ACC112 (cell line): ENCODE measurements around the gene POLRMT.
"Not testable (repeated sequence)": the region's sequence is repeated elsewhere in the genome, so short reads cannot be mapped to it uniquely, and the experiment has no call there.

Experiments
- H2AFZ ChIP-seq: fragments of 200-600 bp; sonication (generic); one replicate; pipeline ENCODE4 v1.6.0; 2017; ENCODE audit warnings: antibody characterized with exemption, low read length; ENCODE audit not compliant: unreplicated experiment
- H3K27ac ChIP-seq: fragments of 200-600 bp; sonication (generic); 2 replicates; pipeline ENCODE4 v1.5.1; 2014; ENCODE audit warnings: low read depth, mild to moderate bottlenecking, antibody characterized with exemption, low read length, moderate library complexity
- H3K27me3 ChIP-seq: fragments of 200-600 bp; sonication (generic); 2 replicates; pipeline ENCODE4 v1.6.1; 2014; ENCODE audit warnings: mild to moderate bottlenecking, antibody characterized with exemption, low read length, moderate library complexity, mixed read lengths; ENCODE audit not compliant: insufficient read depth
- H3K36me3 ChIP-seq: fragments of 200-600 bp; sonication (generic); 2 replicates; pipeline ENCODE4 v1.6.1; 2016; ENCODE audit warnings: mild to moderate bottlenecking, antibody characterized with exemption, low read length, moderate library complexity, mixed read lengths; ENCODE audit not compliant: insufficient read depth
- H3K4me1 ChIP-seq: fragments of 200-600 bp; sonication (generic); one replicate; pipeline ENCODE4 v1.6.1; 2016; ENCODE audit warnings: low read length, mixed read lengths; ENCODE audit not compliant: insufficient read depth, unreplicated experiment, control insufficient read depth
- H3K4me3 ChIP-seq: fragments of 200-600 bp; sonication (generic); 2 replicates; pipeline ENCODE4 v1.5.1; 2014; ENCODE audit warnings: mild to moderate bottlenecking, low read depth, low read length
- H3K79me2 ChIP-seq: fragments of 200-600 bp; sonication (generic); one replicate; pipeline ENCODE4 v1.6.0; 2016; ENCODE audit warnings: low read length; ENCODE audit not compliant: control insufficient read depth, unreplicated experiment, insufficient read depth

Gene POLRMT

GRCh38 chr19:607301-608154 is 25.8 kb downstream of the POLRMT start:
- Histone ChIP-seq H3K27ac (no peak overlapping the region), H3K36me3 (no peaks in the 10 kb centered on the region), H3K4me1 (peaks cover 18% of the 10 kb centered on the region), H3K27me3 (no peaks in the 10 kb centered on the region), H3K4me3 (no peak overlapping the region), H3K79me2 (no peaks in the 10 kb centered on the region), H2AFZ (no peak overlapping the region)

GRCh38 chr19:605061-605971 is 28.0 kb downstream of the POLRMT start:
- not testable (repeated sequence) for H3K27me3 ChIP-seq, H3K4me1 ChIP-seq, H3K4me3 ChIP-seq, H2AFZ ChIP-seq, H3K79me2 ChIP-seq, H3K36me3 ChIP-seq, H3K27ac ChIP-seq

- Histone ChIP-seq H3K4me1 (no peaks in the 10 kb centered on the region), H3K36me3 (no peaks in the 10 kb centered on the region), H3K27me3 (no peaks in the 10 kb centered on the region), H3K79me2 (no peaks in the 10 kb centered on the region), H2AFZ (no peak overlapping the region), H3K27ac (no peak overlapping the region), H3K4me3 (no peak overlapping the region)
Measured at GRCh38 chr19:604355-604754, 29.0 kb downstream of the POLRMT start.

- not testable (repeated sequence) for H3K27me3 ChIP-seq, H3K36me3 ChIP-seq, H3K79me2 ChIP-seq, H3K27ac ChIP-seq, H3K4me3 ChIP-seq, H3K4me1 ChIP-seq, H2AFZ ChIP-seq
Measured at GRCh38 chr19:603779-604178, 29.6 kb downstream of the POLRMT start.

GRCh38 chr19:603302-603639 is 30.1 kb downstream of the POLRMT start:
- not testable (repeated sequence) for H3K4me3 ChIP-seq, H2AFZ ChIP-seq, H3K36me3 ChIP-seq, H3K27me3 ChIP-seq, H3K27ac ChIP-seq, H3K79me2 ChIP-seq, H3K4me1 ChIP-seq

GRCh38 chr19:602391-603301 is 30.7 kb downstream of the POLRMT start:
- Histone ChIP-seq H3K79me2 (no peaks in the 10 kb centered on the region), H2AFZ (no peak overlapping the region), H3K4me3 (no peak overlapping the region), H3K27me3 (no peaks in the 10 kb centered on the region), H3K36me3 (no peaks in the 10 kb centered on the region), H3K27ac (no peak overlapping the region), H3K4me1 (no peaks in the 10 kb centered on the region)

GRCh38 chr19:601790-602189 is 31.5 kb downstream of the POLRMT start:
- H3K27ac ChIP-seq: no peak overlapping the region
- no peak overlapping the region for H2AFZ ChIP-seq
- no peaks in the 10 kb centered on the region for H3K36me3 ChIP-seq
- no peak overlapping the region for H3K4me3 ChIP-seq
- no peaks in the 10 kb centered on the region for H3K4me1 ChIP-seq
- H3K27me3 ChIP-seq: no peaks in the 10 kb centered on the region
- no peaks in the 10 kb centered on the region for H3K79me2 ChIP-seq

- no peaks in the 10 kb centered on the region for H3K4me1 ChIP-seq
Measured at GRCh38 chr19:601310-601709, 32.0 kb downstream of the POLRMT start.

GRCh38 chr19:597406-598315 is 35.7 kb downstream of the POLRMT start:
- H3K4me3 ChIP-seq: no peak overlapping the region
- H3K27me3 ChIP-seq: no peaks in the 10 kb centered on the region
- no peaks in the 10 kb centered on the region for H3K36me3 ChIP-seq
- no peak overlapping the region for H3K27ac ChIP-seq
- no peaks in the 10 kb centered on the region for H3K4me1 ChIP-seq
- H3K79me2 ChIP-seq: no peaks in the 10 kb centered on the region
- no peak overlapping the region for H2AFZ ChIP-seq

More at GRCh38 chr19:601310-601709, 32.0 kb downstream of the POLRMT start:
- no peaks in the 10 kb centered on the region for H3K79me2 ChIP-seq
- H3K36me3 ChIP-seq: no peaks in the 10 kb centered on the region
- no peaks in the 10 kb centered on the region for H3K27me3 ChIP-seq
- no peak overlapping the region for H3K4me3 ChIP-seq
- H3K27ac ChIP-seq: no peak overlapping the region
- H2AFZ ChIP-seq: no peak overlapping the region
